HepG2 (cell line): Measurements from ENCODE around the gene CNPY1. TPM values are rescaled to one million over a fixed set of nuclear protein-coding genes. Genes with fewer than 3 reads are reported as not detected.

ENCODE experiments used
- ATAC-seq: fragments of 200-7000 bp; cut with Tn5 transposase; 3 replicates; pipeline ENCODE4 v1.9.1; 2020; ENCODE audit warnings: mild to moderate bottlenecking, moderate library complexity
- BruUV-seq: library from RNA; stranded (reverse); fragments of 400-500 nt; replicated peaks from 2 replicates; lab custom pipeline; 2021; lab: Mats Ljungman, UMichigan
- CTCF ChIA-PET: fragments of 300-600 bp; formaldehyde crosslinking; extraction: SDS; loops from one replicate; lab custom pipeline; 2021; ENCODE audit warnings: low total read pairs, inconsistent platforms, low intra/inter-chr PET ratio; lab: Yijun Ruan, JAX
- POLR2A ChIA-PET: fragments of 350-600 bp; sonication (Branson Sonifier 250); formaldehyde crosslinking; loops from one replicate; lab custom pipeline; 2020; ENCODE audit warnings: antibody characterized with exemption, inconsistent platforms; lab: Yijun Ruan, JAX
- DNase-seq: peaks from one replicate; pipeline ENCODE4 v3.0.0-alpha.2; 2015; ENCODE audit warnings: low spot score
- FAIRE-seq: peaks from 3 replicates; lab custom pipeline; 2011; peaks lifted over from hg19 to GRCh38; lab: Jason Lieb, UNC
- H2AFZ ChIP-seq: one replicate; pipeline ENCODE4 v1.6.1; 2011; ENCODE audit warnings: low read length, inconsistent platforms
- H3K27ac ChIP-seq: fragments of 300-600 bp; 3 replicates; pipeline ENCODE4 v1.8.0; 2011; ENCODE audit warnings: mixed run types, mild to moderate bottlenecking, mixed read lengths, low read length, inconsistent platforms; ENCODE audit not compliant: insufficient read depth; ENCODE audit errors: extremely low read length
- H3K27me3 ChIP-seq, 2 experiments: fragments of 200-600 bp in 1 of 2; 2 replicates in 1 of 2; 3 replicates in 1 of 2; pipeline versions ENCODE4 v1.6.0 to v1.8.0; 2011; ENCODE audit warnings: low read length in 2 of 2, mild to moderate bottlenecking in 2 of 2, moderate library complexity in 2 of 2, inconsistent platforms in 1 of 2; ENCODE audit not compliant: insufficient read depth in 2 of 2, control insufficient read depth in 1 of 2
- H3K36me3 ChIP-seq, 2 experiments: fragments of 200-600 bp in 1 of 2; replicated peaks in 1 of 2; 2 replicates in 1 of 2; 3 replicates in 1 of 2; pipeline versions ENCODE4 v1.5.1 to v1.8.0; 2011; ENCODE audit warnings: low read length in 2 of 2, inconsistent platforms in 1 of 2; ENCODE audit not compliant: insufficient read depth in 2 of 2, control insufficient read depth in 1 of 2
- H3K4me1 ChIP-seq: 2 replicates; pipeline ENCODE4 v1.5.1; 2012; ENCODE audit warnings: low read length, inconsistent platforms; ENCODE audit not compliant: insufficient read depth
- H3K4me2 ChIP-seq: 2 replicates; pipeline ENCODE4 v1.6.0; 2011; ENCODE audit warnings: low read depth, low read length, inconsistent platforms
- H3K4me3 ChIP-seq, 3 experiments: fragments of 200-600 bp in 1 of 3; sonication (generic), shearing (Covaris generic) in 1 of 3; replicated peaks in 1 of 3; 2 replicates each; pipeline ENCODE4 v1.5.1; 2011 to 2016; ENCODE audit warnings: low read length in 3 of 3, inconsistent platforms in 2 of 3, low read depth in 2 of 3, mild to moderate bottlenecking in 2 of 3, control low read depth in 1 of 3, mixed read lengths in 1 of 3; ENCODE audit not compliant: insufficient read depth in 1 of 3
- H3K79me2 ChIP-seq: one replicate; pipeline ENCODE4 v1.6.1; 2011; ENCODE audit warnings: low read length, inconsistent platforms; ENCODE audit not compliant: insufficient read depth
- H3K9ac ChIP-seq: 2 replicates; pipeline ENCODE4 v1.6.0; 2011; ENCODE audit warnings: mild to moderate bottlenecking, low read depth, low read length, inconsistent platforms; ENCODE audit not compliant: insufficient read depth
- H3K9me3 ChIP-seq: 2 replicates; pipeline ENCODE4 v1.5.1; 2012; ENCODE audit warnings: mild to moderate bottlenecking, low read length
- H4K20me1 ChIP-seq: 2 replicates; pipeline ENCODE4 v1.6.0; 2011; ENCODE audit warnings: inconsistent platforms, mild to moderate bottlenecking, low read length, moderate library complexity; ENCODE audit not compliant: insufficient read depth
- CEBPB ChIP-seq: IDR thresholded peaks from 2 replicates; pipeline ENCODE4 v1.6.1; 2011; ENCODE audit warnings: low read depth, low read length, improper control_type of control experiment, borderline replicate concordance
- CREBL2 ChIP-seq: sonication (generic); formaldehyde crosslinking; IDR thresholded peaks from 2 replicates; pipeline ENCODE4 v1.8.1; 2023; ENCODE audit warnings: missing genetic modification reagents, mild to moderate bottlenecking, borderline replicate concordance
- GFI1 ChIP-seq: sonication (generic); formaldehyde crosslinking; IDR thresholded peaks from 2 replicates; pipeline ENCODE4 v1.5.0; 2020; ENCODE audit warnings: missing genetic modification reagents, mild to moderate bottlenecking, borderline replicate concordance
- MXD1 ChIP-seq: sonication (generic); formaldehyde crosslinking; IDR thresholded peaks from 2 replicates; pipeline ENCODE4 v1.4.0; 2020; ENCODE audit warnings: mild to moderate bottlenecking, missing genetic modification reagents
- SOX6 ChIP-seq, 2 experiments: fragments of 450-650 bp in 1 of 2; sonication (generic) in 1 of 2; formaldehyde crosslinking in 1 of 2; IDR thresholded peaks; 2 replicates each; pipeline versions ENCODE4 v1.4.0 to v1.6.1; 2017 to 2020; ENCODE audit warnings: antibody characterized with exemption in 1 of 2, mild to moderate bottlenecking in 1 of 2, missing genetic modification reagents in 1 of 2
- THAP7 ChIP-seq: sonication (generic); formaldehyde crosslinking; IDR thresholded peaks from 2 replicates; pipeline ENCODE4 v1.8.1; 2023; ENCODE audit warnings: mild to moderate bottlenecking, missing genetic modification reagents
- TIGD3 ChIP-seq: sonication (generic); formaldehyde crosslinking; IDR thresholded peaks from 2 replicates; pipeline ENCODE4 v1.5.1; 2020; ENCODE audit warnings: mild to moderate bottlenecking, missing genetic modification reagents, borderline replicate concordance
- TOE1 ChIP-seq: sonication (generic); formaldehyde crosslinking; IDR thresholded peaks from 2 replicates; pipeline ENCODE4 v1.4.0; 2020; ENCODE audit warnings: mild to moderate bottlenecking, missing genetic modification reagents
- TRAFD1 ChIP-seq: sonication (generic); formaldehyde crosslinking; IDR thresholded peaks from 2 replicates; pipeline ENCODE4 v1.5.1; 2020; ENCODE audit warnings: missing genetic modification reagents, mild to moderate bottlenecking, borderline replicate concordance
- ZFP1 ChIP-seq: IDR thresholded peaks from 2 replicates; pipeline ENCODE4 v1.6.1; 2016
- ZNF101 ChIP-seq: sonication (generic); formaldehyde crosslinking; IDR thresholded peaks from 2 replicates; pipeline ENCODE4 v1.4.0; 2020; ENCODE audit warnings: mild to moderate bottlenecking, low read depth, missing genetic modification reagents, borderline replicate concordance
- ZNF468 ChIP-seq: sonication (generic); formaldehyde crosslinking; IDR thresholded peaks from 2 replicates; pipeline ENCODE4 v1.8.0; 2022; ENCODE audit warnings: mild to moderate bottlenecking, moderate library complexity, missing genetic modification reagents
- ZNF552 ChIP-seq: sonication (generic); formaldehyde crosslinking; IDR thresholded peaks from 2 replicates; pipeline ENCODE4 v1.9.0; 2022; ENCODE audit warnings: missing genetic modification reagents, mild to moderate bottlenecking, borderline replicate concordance
- ZNF878 ChIP-seq: sonication (generic); formaldehyde crosslinking; IDR thresholded peaks from 2 replicates; pipeline ENCODE4 v1.8.1; 2023; ENCODE audit warnings: mild to moderate bottlenecking, missing genetic modification reagents, moderate library complexity
- WGBS: methylation state at CpG from one replicate; pipeline ENCODE4 v1.1.6; 2017; ENCODE audit warnings: low lambda C conversion rate; 5-methylcytosine and 5-hydroxymethylcytosine counted together
- in situ Hi-C: cut with HindIII; loops from 2 replicates; pipeline ENCODE4 v1.10.0; 2017; ENCODE audit warnings: low pct_unique_long_range_greater_than_20kb; ENCODE audit not compliant: extremely low pct_ligation_motif_present
- intact Hi-C: fragments of 100-400 bp; cut with micrococcal nuclease; formaldehyde crosslinking; loops from one replicate; pipeline ENCODE4 v1.10.0; 2022; ENCODE audit not compliant: unreplicated experiment
- polyA plus RNA-seq, 8 experiments: library from polyadenylated mRNA; depleted of rRNA in 3 of 8; stranded (reverse) in 7 of 8; unstranded in 1 of 8; fragments of >200 nt; fragmentation: Illumina TruSeq in 4 of 8; extraction: Trizol in 4 of 8; gene quantifications; 2 replicates each; pipeline versions ENCODE4 v1.2.1 to v1.2.3, GENCODE V29; 2011 to 2016; ENCODE audit warnings: low read depth in 4 of 8, missing spikeins in 1 of 8, mixed read lengths in 1 of 8; ENCODE audit not compliant: insufficient read depth in 1 of 8
- total RNA-seq, 5 experiments: library from RNA; depleted of rRNA; stranded (reverse); fragments of >200 nt; fragmentation: Illumina TruSeq; extraction: Trizol; gene quantifications; 2 replicates each; pipeline ENCODE4 v1.2.3, GENCODE V29; 2016; ENCODE audit warnings: low read depth in 1 of 5

The CNPY1 gene
- total and polyA plus RNA-seq, 2 of the 13 experiments (the other 11 are each of a cell fraction or from before 2014, with no cell fraction given): not detected

GRCh38 chr7:155491812-155492211 lies 54.5 kb downstream of the CNPY1 start (continued):
- TF ChIP-seq TIGD3 (no peak), CREBL2 (CRISPR knock-in tag) (no peak), ZNF468 (CRISPR knock-in tag) (no peak), CEBPB (no peak), ZNF878 (CRISPR knock-in tag) (no peak)

GRCh38 chr7:155490697-155491628 lies 55.4 kb downstream of the CNPY1 start:
- Histone ChIP-seq H3K27ac (no peak overlapping the region), H2AFZ (no peak overlapping the region), H3K79me2 (no peaks in the 10 kb centered on the region), H3K36me3 (no peaks in the 10 kb centered on the region), H3K27me3 (peaks cover 19 to 91% of the 10 kb centered on the region in 2 experiments), H3K4me3 (no peak overlapping the region), H3K9me3 (no peaks in the 10 kb centered on the region), H4K20me1 (no peaks in the 10 kb centered on the region), H3K4me2 (no peak overlapping the region), H3K9ac (no peak overlapping the region), H3K4me1 (peaks cover 4% of the 10 kb centered on the region)
- ChIA-PET POLR2A (no interaction called here), CTCF (no interaction called here)
- WGBS: 43% methylated on average over 37 of the region's 47 CpGs
- ATAC-seq (no peak), DNase-seq (no peak), FAIRE-seq (no peak)
- no TSS peak for BruUV-seq
- intact Hi-C loops (no loop called here), in situ Hi-C loops (no loop called here)
- no peak for TF ChIP-seq TRAFD1 (CRISPR knock-in tag)
- TF ChIP-seq ZFP1 (CRISPR knock-in tag): no peak
- TF ChIP-seq GFI1 (CRISPR knock-in tag): no peak
- no peak for TF ChIP-seq SOX6 (IDR thresholded peaks at IDR 0.05)
- no peak for TF ChIP-seq SOX6 (CRISPR knock-in tag; IDR thresholded peaks at IDR 0.05)
- no peak for TF ChIP-seq MXD1 (CRISPR knock-in tag)
- no peak for TF ChIP-seq ZNF552 (CRISPR knock-in tag)
- no peak for TF ChIP-seq THAP7 (CRISPR knock-in tag)
- no peak for TF ChIP-seq ZNF468 (CRISPR knock-in tag)
- TF ChIP-seq TOE1 (CRISPR knock-in tag): no peak
- TF ChIP-seq ZNF101 (CRISPR knock-in tag): no peak
